Suprapubic skin (tissue), 4 donors: ENCODE data around the gene PRDM7. TPM values are rescaled to one million over a fixed set of nuclear protein-coding genes. Genes with fewer than 3 reads are reported as not detected.
"Not testable (repeated sequence)": the region's sequence is repeated elsewhere in the genome, so short reads cannot be mapped to it uniquely, and the experiment has no call there.

Source experiments
- DNase-seq, 2 donors: peaks; one replicate each; pipeline ENCODE4 v3.0.0-alpha.2; 2019; ENCODE audit warnings: low spot score in 2 of 2
- H3K27ac ChIP-seq: fragments of 200-600 bp; sonication (generic); one replicate; pipeline ENCODE4 v1.5.1; 2019
- H3K27me3 ChIP-seq: fragments of 200-600 bp; sonication (generic); one replicate; pipeline ENCODE4 v1.5.1; 2019
- H3K36me3 ChIP-seq: fragments of 200-600 bp; sonication (generic); one replicate; pipeline ENCODE4 v1.5.1; 2019
- H3K4me1 ChIP-seq: fragments of 200-600 bp; sonication (generic); one replicate; pipeline ENCODE4 v1.5.1; 2019
- H3K4me3 ChIP-seq: fragments of 200-600 bp; sonication (generic); one replicate; pipeline ENCODE4 v1.5.1; 2019; ENCODE audit warnings: mild to moderate bottlenecking
- H3K9me3 ChIP-seq: fragments of 200-600 bp; sonication (generic); one replicate; pipeline ENCODE4 v1.5.1; 2019
- EP300 ChIP-seq: sonication (generic); formaldehyde crosslinking; IDR thresholded peaks from one replicate; pipeline ENCODE4 v1.6.1; 2017; ENCODE audit warnings: antibody characterized with exemption
- POLR2A ChIP-seq, 2 donors: fragments of 450-650 bp; IDR thresholded peaks; one replicate each; pipeline ENCODE4 v1.6.1; 2017; ENCODE audit warnings: antibody characterized with exemption in 2 of 2, mild to moderate bottlenecking in 2 of 2, moderate library complexity in 2 of 2
- POLR2AphosphoS5 ChIP-seq, 3 donors: sonication (generic); formaldehyde crosslinking; IDR thresholded peaks; one replicate each; pipeline ENCODE4 v1.6.1; 2017; ENCODE audit warnings: antibody characterized with exemption in 3 of 3
- WGBS: methylation state at CpG from one replicate; pipeline ENCODE4 v1.1.5; 2018; 5-methylcytosine and 5-hydroxymethylcytosine counted together
- total RNA-seq, 4 donors: library from RNA; depleted of rRNA; stranded (reverse); fragments of >200 nt; gene quantifications; one replicate each; pipeline ENCODE4 v1.1.0, GENCODE V29; 2016
- TF ChIP-seq, protein P1 (sequence below), 2 donors: fragments of 200-600 bp in 1 of 2; fragments of 450-650 bp in 1 of 2; sonication (generic) in 1 of 2; IDR thresholded peaks; one replicate each; pipeline ENCODE4 v1.5.1; 2016 to 2019; ENCODE audit warnings: antibody characterized with exemption in 2 of 2, mild to moderate bottlenecking in 1 of 2, moderate library complexity in 1 of 2

The PRDM7 gene
- total RNA-seq, 4 donors from 2014 or later, result not detected

DNA sequence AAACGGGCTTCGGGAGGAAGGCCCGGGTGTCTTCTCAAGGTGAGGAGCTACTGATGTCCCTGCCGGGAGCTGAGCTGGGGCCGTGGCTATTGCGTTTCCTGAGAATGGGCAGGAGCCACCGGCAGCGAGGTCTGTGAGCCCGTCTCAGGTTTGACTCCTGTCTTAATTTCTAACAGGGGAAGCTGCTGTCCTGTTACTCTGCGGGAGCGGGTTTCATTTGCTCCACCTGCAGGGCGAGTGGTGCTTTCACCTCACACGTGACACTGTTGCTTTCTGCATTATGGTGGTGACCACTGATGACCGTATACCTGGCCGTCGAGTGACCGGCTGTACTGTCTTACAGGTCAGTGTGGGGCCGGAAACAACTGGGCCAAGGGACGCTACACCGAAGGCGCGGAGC lies 17.7 kb upstream of the PRDM7 start:
- not testable (repeated sequence) for H3K4me1 ChIP-seq, H3K36me3 ChIP-seq, H3K27me3 ChIP-seq, DNase-seq, H3K9me3 ChIP-seq, H3K4me3 ChIP-seq, H3K27ac ChIP-seq
- WGBS, result no CpG with 5 or more reads among the region's 22 CpGs

DNA sequence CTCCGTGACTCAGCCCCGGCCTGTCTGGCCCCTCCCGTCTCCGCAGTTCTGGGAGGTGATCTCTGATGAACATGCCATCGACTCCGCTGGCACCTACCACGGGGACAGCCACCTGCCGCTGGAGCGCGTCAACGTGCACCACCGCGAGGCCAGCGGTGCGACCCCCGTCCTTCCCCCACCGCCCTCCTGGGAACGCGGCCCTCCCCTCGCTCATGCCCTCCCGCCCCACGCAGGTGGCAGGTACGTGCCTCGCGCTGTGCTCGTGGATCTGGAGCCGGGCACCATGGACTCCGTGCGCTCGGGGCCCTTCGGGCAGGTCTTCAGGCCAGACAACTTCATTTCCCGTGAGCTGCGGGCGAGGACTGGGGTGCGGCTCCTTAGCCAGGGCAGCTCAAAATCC lies 17.2 kb upstream of the PRDM7 start:
- WGBS, result no CpG with 5 or more reads among the region's 35 CpGs

DNA sequence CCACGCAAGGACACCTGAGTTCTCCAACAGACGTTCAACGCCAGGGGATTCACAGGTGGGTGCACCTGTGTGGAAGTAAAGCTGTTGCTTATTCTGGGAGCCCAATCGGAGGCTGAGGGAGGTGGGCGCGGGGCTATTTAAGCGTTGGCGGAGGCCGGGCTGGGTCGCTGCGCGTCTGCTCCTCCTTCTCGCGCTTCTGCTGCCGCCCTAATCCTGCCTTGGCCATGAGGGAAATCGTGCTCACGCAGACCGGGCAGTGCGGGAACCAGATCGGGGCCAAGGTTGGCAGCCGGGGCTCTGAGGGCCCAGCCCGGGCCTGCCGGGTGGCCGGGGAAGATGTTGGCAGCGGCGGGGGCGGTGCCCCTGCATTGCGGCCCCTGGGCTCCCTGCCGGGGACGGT lies 16.7 kb upstream of the PRDM7 start:
- not testable (repeated sequence) for DNase-seq, H3K36me3 ChIP-seq, H3K27me3 ChIP-seq, H3K27ac ChIP-seq, H3K4me3 ChIP-seq, H3K4me1 ChIP-seq, H3K9me3 ChIP-seq
- 89% methylated on average over 12 of the region's 30 CpGs for WGBS

More for the DNA sequence above, 17.2 kb upstream of the PRDM7 start:
- not testable (repeated sequence) for H3K4me3 ChIP-seq, H3K4me1 ChIP-seq, H3K36me3 ChIP-seq, H3K27me3 ChIP-seq, DNase-seq, H3K27ac ChIP-seq, H3K9me3 ChIP-seq

DNA sequence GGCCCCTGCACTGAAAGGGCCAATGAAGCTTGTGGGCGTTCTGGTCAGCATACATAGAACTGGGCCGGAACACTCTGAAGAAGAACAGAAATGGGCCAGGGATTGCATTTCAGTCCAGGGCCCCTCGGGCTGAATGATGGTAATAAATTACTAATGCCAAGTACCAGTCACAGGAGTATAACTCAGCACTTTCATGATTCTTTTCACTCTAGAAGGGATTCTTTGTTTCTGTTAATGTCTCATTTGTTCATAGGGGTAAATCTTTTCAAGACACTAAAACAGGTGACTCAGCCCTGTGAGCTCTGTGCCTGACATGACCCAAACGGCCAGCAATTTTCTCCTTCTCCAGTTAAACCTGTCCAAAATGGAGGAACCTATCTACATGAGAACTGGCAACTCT lies 15.7 kb upstream of the PRDM7 start:
- not testable (repeated sequence) for H3K4me1 ChIP-seq, H3K4me3 ChIP-seq, DNase-seq, H3K9me3 ChIP-seq, H3K27me3 ChIP-seq, H3K36me3 ChIP-seq, H3K27ac ChIP-seq
- WGBS, result 39% methylated on average over 4 of the region's 4 CpGs

DNA sequence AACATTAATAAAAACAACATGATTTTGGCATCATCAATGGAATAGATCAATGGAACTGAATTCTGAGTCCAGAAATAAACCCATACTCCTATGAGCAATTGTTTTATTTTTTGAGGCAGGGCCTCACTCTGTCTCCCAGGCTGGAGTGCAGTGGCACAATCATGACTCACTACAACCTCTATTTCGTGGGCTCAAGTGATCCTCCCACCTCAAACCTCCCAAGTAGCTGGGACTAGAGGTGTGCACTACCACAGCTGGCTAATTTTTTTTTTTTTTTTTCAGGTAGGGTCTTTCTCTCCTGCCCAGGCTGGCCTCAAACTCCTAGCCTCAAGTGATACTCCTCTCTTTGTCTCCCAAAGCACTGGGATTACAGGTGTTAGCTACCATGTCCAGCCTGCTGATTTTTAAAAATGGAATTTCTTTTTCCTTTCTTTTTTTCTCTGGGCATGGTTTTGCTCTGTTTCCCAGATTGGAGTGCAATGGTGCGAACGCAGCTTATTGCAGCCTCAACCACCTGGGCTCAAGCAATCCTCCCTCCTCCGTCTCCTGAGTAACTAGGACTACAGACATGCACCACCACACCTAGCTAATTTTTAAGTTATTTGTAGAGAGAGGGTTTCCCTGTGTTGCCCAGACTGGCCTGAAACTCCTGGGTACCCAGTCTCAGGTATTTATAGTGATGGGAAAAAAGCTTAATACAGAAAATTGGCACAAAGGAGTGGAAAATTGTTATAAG lies 7.3 kb upstream of the PRDM7 start:
- WGBS, result 75% methylated on average over 4 of the region's 4 CpGs
- Histone ChIP-seq H3K9me3 (no peaks in the 10 kb centered on the region), H3K36me3 (no peaks in the 10 kb centered on the region), H3K27me3 (no peaks in the 10 kb centered on the region), H3K4me1 (peaks cover 7% of the 10 kb centered on the region), H3K27ac (no peak overlapping the region), H3K4me3 (no peak overlapping the region)
- DNase-seq, result no peak
- TF ChIP-seq POLR2AphosphoS5 (IDR thresholded peaks at IDR 0.05) (no peak), POLR2A (IDR thresholded peaks at IDR 0.05) (no peak), EP300 (no peak)
- TF ChIP-seq, protein P1, sequence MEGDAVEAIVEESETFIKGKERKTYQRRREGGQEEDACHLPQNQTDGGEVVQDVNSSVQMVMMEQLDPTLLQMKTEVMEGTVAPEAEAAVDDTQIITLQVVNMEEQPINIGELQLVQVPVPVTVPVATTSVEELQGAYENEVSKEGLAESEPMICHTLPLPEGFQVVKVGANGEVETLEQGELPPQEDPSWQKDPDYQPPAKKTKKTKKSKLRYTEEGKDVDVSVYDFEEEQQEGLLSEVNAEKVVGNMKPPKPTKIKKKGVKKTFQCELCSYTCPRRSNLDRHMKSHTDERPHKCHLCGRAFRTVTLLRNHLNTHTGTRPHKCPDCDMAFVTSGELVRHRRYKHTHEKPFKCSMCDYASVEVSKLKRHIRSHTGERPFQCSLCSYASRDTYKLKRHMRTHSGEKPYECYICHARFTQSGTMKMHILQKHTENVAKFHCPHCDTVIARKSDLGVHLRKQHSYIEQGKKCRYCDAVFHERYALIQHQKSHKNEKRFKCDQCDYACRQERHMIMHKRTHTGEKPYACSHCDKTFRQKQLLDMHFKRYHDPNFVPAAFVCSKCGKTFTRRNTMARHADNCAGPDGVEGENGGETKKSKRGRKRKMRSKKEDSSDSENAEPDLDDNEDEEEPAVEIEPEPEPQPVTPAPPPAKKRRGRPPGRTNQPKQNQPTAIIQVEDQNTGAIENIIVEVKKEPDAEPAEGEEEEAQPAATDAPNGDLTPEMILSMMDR (IDR thresholded peaks at IDR 0.05), result no peak

DNA sequence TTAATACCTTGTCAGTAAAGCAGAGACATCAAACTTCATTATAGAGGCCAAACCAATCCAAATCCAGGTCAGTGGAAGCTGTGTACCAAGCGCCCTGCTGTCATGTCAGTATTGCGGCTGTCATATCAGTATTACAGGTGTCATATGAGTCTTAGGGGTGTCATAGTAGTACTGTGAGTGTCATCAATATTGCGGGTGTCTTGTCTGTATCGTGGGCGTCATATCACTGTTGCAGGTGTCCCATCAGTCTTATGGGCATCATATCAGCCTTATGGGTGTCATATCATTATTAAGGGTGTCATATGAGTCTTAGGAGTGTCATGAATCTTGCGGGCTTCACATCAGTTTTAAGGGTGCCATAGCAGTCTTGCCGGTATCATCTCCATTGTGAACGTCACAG lies 6.0 kb upstream of the PRDM7 start:
- TF ChIP-seq, protein P1 (IDR thresholded peaks at IDR 0.05), result no peak
- no peak for TF ChIP-seq POLR2AphosphoS5 (IDR thresholded peaks at IDR 0.05)
- no peak for TF ChIP-seq POLR2A (IDR thresholded peaks at IDR 0.05)
- TF ChIP-seq EP300, result no peak
- WGBS, result 95% methylated on average over 8 of the region's 8 CpGs
- no peaks in the 10 kb centered on the region for H3K36me3 ChIP-seq
- H3K27ac ChIP-seq, result no peak overlapping the region
- no peak for DNase-seq
- no peak overlapping the region for H3K4me3 ChIP-seq
- H3K27me3 ChIP-seq, result no peaks in the 10 kb centered on the region
- H3K9me3 ChIP-seq, result no peaks in the 10 kb centered on the region
- peaks cover 10% of the 10 kb centered on the region for H3K4me1 ChIP-seq

DNA sequence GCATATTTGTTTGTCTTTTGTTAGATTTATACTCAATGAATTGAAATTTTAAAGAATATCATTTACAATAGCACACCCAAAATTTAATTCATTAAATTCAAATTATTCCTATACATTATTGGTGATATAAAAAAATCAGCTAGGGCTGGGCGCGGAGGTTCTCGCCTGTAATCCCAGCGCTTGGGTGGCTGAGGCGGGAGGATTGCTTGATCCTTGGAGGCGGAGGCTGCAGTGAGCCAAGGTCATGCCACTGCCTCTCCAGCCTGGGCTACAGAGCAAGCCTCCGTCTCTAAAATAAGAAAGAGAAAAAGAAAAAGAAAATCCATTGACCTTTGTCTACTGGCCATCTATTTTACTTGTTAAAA lies 4.5 kb upstream of the PRDM7 start:
- DNase-seq, result no peak
- 16% methylated on average over 7 of the region's 7 CpGs for WGBS
- Histone ChIP-seq H3K9me3 (no peaks in the 10 kb centered on the region), H3K4me3 (peak overlapping the region; percentile 58), H3K27me3 (no peaks in the 10 kb centered on the region), H3K36me3 (no peaks in the 10 kb centered on the region), H3K27ac (no peak overlapping the region), H3K4me1 (peaks cover 24% of the 10 kb centered on the region)
- TF ChIP-seq POLR2A (IDR thresholded peaks at IDR 0.05), result no peak
- no peak for TF ChIP-seq EP300
- no peak for TF ChIP-seq POLR2AphosphoS5 (IDR thresholded peaks at IDR 0.05)
- TF ChIP-seq, protein P1 (IDR thresholded peaks at IDR 0.05), result no peak
